Adipose tissue (tissue), 3 donors: ENCODE results near the gene PRKCD. TPM values are rescaled to one million over a fixed set of nuclear protein-coding genes. Genes with fewer than 3 reads are reported as not detected.

ENCODE experiments used
- H3K27ac ChIP-seq: one replicate; pipeline ENCODE4 v1.5.1; 2013; ENCODE audit warnings: low read depth, low read length
- WGBS, 3 donors: extraction: QIAGEN DNeasy Blood & Tissue Kit; methylation state at CpG; one replicate each; pipeline ENCODE4 v1.1.7; 2013; 5-methylcytosine and 5-hydroxymethylcytosine counted together
- polyA plus RNA-seq, 3 donors: library from polyadenylated mRNA; stranded (reverse); fragments of 200-250 nt; gene quantifications; one replicate each; pipeline ENCODE4 v1.2.3, GENCODE V29; 2013
- donor health status: healthy with polysubstance abuse.
- donor health status: Bipolar disorder and iron deficiency.
- donor health status: healthy.

Gene PRKCD
- polyA plus RNA-seq, 3 donors = 20.7 to 73.0 (median 29.6) TPM

GRCh38 chr3:53166206-53166605 lies 5.2 kb downstream of the PRKCD start:
- no peak overlapping the region for H3K27ac ChIP-seq
- 79 to 91% (median 79%) methylated on average over 4 of the region's 4 CpGs for WGBS, 3 donors

GRCh38 chr3:53166781-53167291 lies 5.8 kb downstream of the PRKCD start:
- no peak overlapping the region for H3K27ac ChIP-seq
- 15 to 38% (median 16%) methylated on average over 9 of the region's 9 CpGs for WGBS, 3 donors

- H3K27ac ChIP-seq = no peak overlapping the region
- WGBS, 3 donors = 48 to 74% (median 68%) methylated on average over 7 of the region's 7 CpGs
Measured at GRCh38 chr3:53167418-53168174, 6.6 kb downstream of the PRKCD start.

GRCh38 chr3:53168175-53168923 lies 7.3 kb downstream of the PRKCD start:
- no peak overlapping the region for H3K27ac ChIP-seq
- WGBS, 3 donors = 63 to 81% (median 68%) methylated on average over 15 of the region's 15 CpGs

- 48 to 63% (median 53%) methylated on average over 15 of the region's 15 CpGs for WGBS, 3 donors
- no peak overlapping the region for H3K27ac ChIP-seq
Measured at GRCh38 chr3:53169045-53169831, 8.2 kb downstream of the PRKCD start.

- no peak overlapping the region for H3K27ac ChIP-seq
- WGBS, 3 donors = 69 to 97% (median 82%) methylated on average over 9 of the region's 9 CpGs
Measured at GRCh38 chr3:53169832-53170324, 8.9 kb downstream of the PRKCD start.

- WGBS, 3 donors = 50 to 79% (median 51%) methylated on average over 17 of the region's 17 CpGs
- H3K27ac ChIP-seq = no peak overlapping the region
Measured at GRCh38 chr3:53170325-53171063, 9.5 kb downstream of the PRKCD start.

GRCh38 chr3:53171064-53171418 lies 10.0 kb downstream of the PRKCD start:
- no peak overlapping the region for H3K27ac ChIP-seq
- WGBS, 3 donors = 45 to 64% (median 47%) methylated on average over 7 of the region's 7 CpGs

GRCh38 chr3:53171827-53172505 lies 11.0 kb downstream of the PRKCD start:
- H3K27ac ChIP-seq = no peak overlapping the region
- WGBS, 3 donors = 56 to 63% (median 58%) methylated on average over 7 of the region's 7 CpGs

GRCh38 chr3:53173107-53173506 lies 12.1 kb downstream of the PRKCD start:
- no peak overlapping the region for H3K27ac ChIP-seq
- WGBS, 3 donors = 36 to 84% (median 79%) methylated on average over 5 of the region's 5 CpGs

- H3K27ac ChIP-seq = no peak overlapping the region
- 71 to 83% (median 73%) methylated on average over 9 of the region's 9 CpGs for WGBS, 3 donors
Measured at GRCh38 chr3:53174346-53175250, 13.6 kb downstream of the PRKCD start.

GRCh38 chr3:53175613-53176540 lies 14.9 kb downstream of the PRKCD start:
- H3K27ac ChIP-seq = no peak overlapping the region
- WGBS, 3 donors = 75 to 83% (median 75%) methylated on average over 9 of the region's 9 CpGs

GRCh38 chr3:53178246-53178645 lies 17.2 kb downstream of the PRKCD start:
- 96 to 98% (median 98%) methylated on average over 15 of the region's 15 CpGs for WGBS, 3 donors
- no peak overlapping the region for H3K27ac ChIP-seq

GRCh38 chr3:53179580-53179979 lies 18.6 kb downstream of the PRKCD start:
- H3K27ac ChIP-seq = no peak overlapping the region
- WGBS, 3 donors = 92 to 94% (median 92%) methylated on average over 19 to 20 of the region's 20 CpGs

- WGBS, 3 donors = 74 to 91% (median 78%) methylated on average over 11 of the region's 11 CpGs
- H3K27ac ChIP-seq = no peak overlapping the region
Measured at GRCh38 chr3:53180305-53181023, 19.5 kb downstream of the PRKCD start.
